Psoas muscle (tissue), 8 donors: ENCODE data around the gene NFASC. TPM values are rescaled to one million over a fixed set of nuclear protein-coding genes. Genes with fewer than 3 reads are reported as not detected.

ENCODE experiments used
- ATAC-seq, 4 donors: fragments of 200-7000 bp; cut with Tn5 transposase; one replicate each; pipeline ENCODE4 v1.9.1; 2020; ENCODE audit warnings: moderate library complexity in 3 of 4, mild to moderate bottlenecking in 2 of 4
- DNase-seq, 2 donors: peaks; one replicate each; pipeline ENCODE4 v3.0.0-alpha.2; 2020
- H3K27ac ChIP-seq: fragments of 200-600 bp; one replicate; pipeline ENCODE4 v1.8.0; 2022
- H3K27me3 ChIP-seq, 3 donors: fragments of 200-600 bp in 1 of 3; one replicate each; pipeline versions ENCODE4 v1.6.1 to v1.8.0; 2013 to 2022; ENCODE audit warnings: low read length in 2 of 3, mild to moderate bottlenecking in 2 of 3, moderate library complexity in 1 of 3; ENCODE audit not compliant: insufficient read depth in 3 of 3
- H3K36me3 ChIP-seq, 2 donors: fragments of 200-600 bp in 1 of 2; one replicate each; pipeline versions ENCODE4 v1.6.1 to v1.8.0; 2013 to 2022; ENCODE audit warnings: low read depth in 1 of 2, mild to moderate bottlenecking in 1 of 2, moderate library complexity in 1 of 2; ENCODE audit not compliant: insufficient read depth in 1 of 2
- H3K4me1 ChIP-seq: fragments of 200-600 bp; one replicate; pipeline ENCODE4 v1.8.0; 2022
- H3K4me3 ChIP-seq: fragments of 200-600 bp; one replicate; pipeline ENCODE4 v1.8.0; 2022; ENCODE audit warnings: mild to moderate bottlenecking
- H3K9me3 ChIP-seq: fragments of 200-600 bp; one replicate; pipeline ENCODE4 v1.8.0; 2022
- WGBS, 3 donors: extraction: QIAGEN DNeasy Blood & Tissue Kit; methylation state at CpG; one replicate each; pipeline versions ENCODE4 v1.1.6 to v1.1.7; 2013; 5-methylcytosine and 5-hydroxymethylcytosine counted together
- intact Hi-C, 2 donors: fragments of 100-400 bp; cut with DNase I; formaldehyde crosslinking; loops; one replicate each; pipeline versions ENCODE4 v1.11.0 to v1.14.2; 2022
- polyA plus RNA-seq, 3 donors: library from polyadenylated mRNA; stranded (reverse); fragments of 200-250 nt; gene quantifications; one replicate each; pipeline ENCODE4 v1.2.3, GENCODE V29; 2013
- total RNA-seq, 4 donors: library from RNA; stranded (reverse); fragmentation: NEBNext Ultra II Directional in 2 of 4; extraction: Animal tissue kit (Norgen Biotek cat#: 25700) in 2 of 4; gene quantifications; one replicate each; pipeline versions ENCODE4 v1.2.1 to v1.2.4, GENCODE V29; 2021 to 2023
- TF ChIP-seq, protein P1 (sequence below): fragments of 200-600 bp; IDR thresholded peaks from one replicate; pipeline ENCODE4 v1.8.0; 2022; ENCODE audit warnings: antibody characterized with exemption
- donor health status: healthy with polysubstance abuse.
- donor health status: DM: no; HTN: no; CAD: no; lungs with moderate emphysema.
- donor health status: Bipolar disorder and iron deficiency.
- donor health status: healthy.
- donor health status: DM: yes; HTN: yes; CAD: no.
- donor health status: DM: no; HTN: no; CAD: no.
- donor health status: DM: no; HTN: no; CAD: no.
- donor health status: DM: yes; HTN: yes; CAD: no.

NFASC gene
- total and polyA plus RNA-seq, 7 donors = 0.46 to 7.5 (median 0.90) TPM

- Histone ChIP-seq H3K4me3 (no peak overlapping the region), H3K9me3 (no peaks in the 10 kb centered on the region), H3K4me1 (no peaks in the 10 kb centered on the region), H3K27ac (no peak overlapping the region), H3K27me3 (no peaks in the 10 kb centered on the region), H3K36me3 (no peaks in the 10 kb centered on the region)
- ATAC-seq (no peak), DNase-seq (no peak)
- intact Hi-C loops = no loop called here
- 46 to 51% (median 46%) methylated on average over 5 to 7 of the region's 7 CpGs for WGBS, 3 donors
- TF ChIP-seq, protein P1, sequence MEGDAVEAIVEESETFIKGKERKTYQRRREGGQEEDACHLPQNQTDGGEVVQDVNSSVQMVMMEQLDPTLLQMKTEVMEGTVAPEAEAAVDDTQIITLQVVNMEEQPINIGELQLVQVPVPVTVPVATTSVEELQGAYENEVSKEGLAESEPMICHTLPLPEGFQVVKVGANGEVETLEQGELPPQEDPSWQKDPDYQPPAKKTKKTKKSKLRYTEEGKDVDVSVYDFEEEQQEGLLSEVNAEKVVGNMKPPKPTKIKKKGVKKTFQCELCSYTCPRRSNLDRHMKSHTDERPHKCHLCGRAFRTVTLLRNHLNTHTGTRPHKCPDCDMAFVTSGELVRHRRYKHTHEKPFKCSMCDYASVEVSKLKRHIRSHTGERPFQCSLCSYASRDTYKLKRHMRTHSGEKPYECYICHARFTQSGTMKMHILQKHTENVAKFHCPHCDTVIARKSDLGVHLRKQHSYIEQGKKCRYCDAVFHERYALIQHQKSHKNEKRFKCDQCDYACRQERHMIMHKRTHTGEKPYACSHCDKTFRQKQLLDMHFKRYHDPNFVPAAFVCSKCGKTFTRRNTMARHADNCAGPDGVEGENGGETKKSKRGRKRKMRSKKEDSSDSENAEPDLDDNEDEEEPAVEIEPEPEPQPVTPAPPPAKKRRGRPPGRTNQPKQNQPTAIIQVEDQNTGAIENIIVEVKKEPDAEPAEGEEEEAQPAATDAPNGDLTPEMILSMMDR = no peak
Measured at GRCh38 chr1:205054013-205054412, 183.4 kb downstream of the NFASC start.

- TF ChIP-seq, protein P1 = no peak
- 70 to 77% (median 71%) methylated on average over 11 to 13 of the region's 13 CpGs for WGBS, 3 donors
- no peaks in the 10 kb centered on the region for H3K9me3 ChIP-seq
- H3K27ac ChIP-seq = no peak overlapping the region
- DNase-seq (no peak), ATAC-seq (no peak)
- intact Hi-C loops = loop anchor here in 1 of 2 donors (5.0 kb wide), 1 partner anchor 59 kb away; no protein-coding TSS in a partner anchor
- H3K4me1 ChIP-seq = no peaks in the 10 kb centered on the region
- no peaks in the 10 kb centered on the region for H3K36me3 ChIP-seq
- H3K27me3 ChIP-seq = no peaks in the 10 kb centered on the region
- no peak overlapping the region for H3K4me3 ChIP-seq
Measured at GRCh38 chr1:205056188-205056611, 185.5 kb downstream of the NFASC start.

- intact Hi-C loops = loop anchor here in 1 of 2 donors (5.0 kb wide), 1 partner anchor 60 kb away; no protein-coding TSS in a partner anchor
- Histone ChIP-seq H3K27ac (no peak overlapping the region), H3K9me3 (no peaks in the 10 kb centered on the region), H3K36me3 (no peaks in the 10 kb centered on the region), H3K27me3 (no peaks in the 10 kb centered on the region), H3K4me1 (no peaks in the 10 kb centered on the region), H3K4me3 (no peak overlapping the region)
- WGBS, 3 donors = 93 to 98% (median 96%) methylated on average over 6 of the region's 6 CpGs
- DNase-seq (peak in 1 of 2 donors; percentile 29), ATAC-seq (no peak)
- TF ChIP-seq, protein P1 = no peak
Measured at GRCh38 chr1:205056956-205057568, 186.4 kb downstream of the NFASC start.

DNA sequence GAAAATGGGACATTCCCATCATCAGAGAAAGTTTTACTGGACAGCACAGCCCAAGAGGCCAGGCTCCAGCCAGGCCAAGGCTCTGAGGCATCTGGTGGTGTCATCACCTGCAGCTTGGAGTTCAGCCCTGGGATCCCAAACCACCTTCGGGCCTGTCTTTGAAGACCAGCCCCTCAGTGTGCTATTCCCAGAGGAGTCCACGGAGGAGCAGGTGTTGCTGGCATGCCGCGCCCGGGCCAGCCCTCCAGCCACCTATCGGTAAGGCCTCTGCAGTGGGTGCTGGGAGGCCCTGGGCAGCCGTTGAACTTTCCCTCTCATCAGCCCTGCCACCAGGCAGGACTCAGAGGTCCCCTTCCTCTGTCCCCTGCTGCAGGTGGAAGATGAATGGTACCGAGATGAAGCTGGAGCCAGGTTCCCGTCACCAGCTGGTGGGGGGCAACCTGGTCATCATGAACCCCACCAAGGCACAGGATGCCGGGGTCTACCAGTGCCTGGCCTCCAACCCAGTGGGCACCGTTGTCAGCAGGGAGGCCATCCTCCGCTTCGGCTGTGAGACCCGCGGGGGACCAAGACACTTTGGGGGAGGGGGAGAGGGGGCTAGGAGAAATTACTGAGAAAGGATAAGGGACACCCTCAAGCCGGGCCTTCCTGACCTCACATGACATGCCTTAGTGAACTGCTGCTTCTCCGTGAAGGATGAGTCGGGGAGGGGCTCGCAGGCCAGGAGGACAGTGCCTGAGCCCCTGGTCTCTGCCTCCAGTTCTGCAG lies 187.3 kb downstream of the NFASC start:
- Histone ChIP-seq H3K4me3 (no peak overlapping the region), H3K4me1 (no peaks in the 10 kb centered on the region), H3K36me3 (no peaks in the 10 kb centered on the region), H3K27me3 (no peaks in the 10 kb centered on the region), H3K27ac (no peak overlapping the region), H3K9me3 (no peaks in the 10 kb centered on the region)
- intact Hi-C loops = loop anchor here in 1 of 2 donors (5.0 kb wide), 1 partner anchor 61 kb away; no protein-coding TSS in a partner anchor
- WGBS, 3 donors = 88 to 93% (median 91%) methylated on average over 19 of the region's 19 CpGs
- DNase-seq (peak in 1 of 2 donors; percentile 24), ATAC-seq (no peak)
- TF ChIP-seq, protein P1 = no peak
